ENCODE results near the gene MAP4K1.
A peak's percentile ranks its signal among the peaks of the same experiment; 100 is the strongest.
"Not testable (repeated sequence)": the region's sequence is repeated elsewhere in the genome, so short reads cannot be mapped to it uniquely, and the experiment has no call there.

Gene MAP4K1

DNA sequence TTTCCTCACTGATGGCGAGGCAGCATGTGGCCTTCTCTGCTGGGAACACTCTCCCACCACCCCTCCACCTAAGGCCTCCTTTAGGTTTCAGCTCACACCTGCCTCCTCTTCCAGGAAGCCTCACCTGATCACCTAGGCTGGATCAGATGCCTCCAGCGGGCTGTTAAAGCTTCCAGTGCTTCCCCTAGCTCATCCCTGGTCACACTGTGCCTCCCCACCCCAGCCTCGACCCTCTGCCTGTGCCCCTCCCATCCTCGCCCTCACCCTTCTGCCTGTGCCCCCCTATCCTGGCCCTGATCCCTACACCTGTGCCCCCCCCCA, 33.8 kb downstream of the MAP4K1 start:
- Histone ChIP-seq H2AFZ (ENCODE audit: low read depth) (no peak overlapping the region), H3K36me3 (ENCODE audit: insufficient read depth) (no peaks in the 10 kb centered on the region)

DNA sequence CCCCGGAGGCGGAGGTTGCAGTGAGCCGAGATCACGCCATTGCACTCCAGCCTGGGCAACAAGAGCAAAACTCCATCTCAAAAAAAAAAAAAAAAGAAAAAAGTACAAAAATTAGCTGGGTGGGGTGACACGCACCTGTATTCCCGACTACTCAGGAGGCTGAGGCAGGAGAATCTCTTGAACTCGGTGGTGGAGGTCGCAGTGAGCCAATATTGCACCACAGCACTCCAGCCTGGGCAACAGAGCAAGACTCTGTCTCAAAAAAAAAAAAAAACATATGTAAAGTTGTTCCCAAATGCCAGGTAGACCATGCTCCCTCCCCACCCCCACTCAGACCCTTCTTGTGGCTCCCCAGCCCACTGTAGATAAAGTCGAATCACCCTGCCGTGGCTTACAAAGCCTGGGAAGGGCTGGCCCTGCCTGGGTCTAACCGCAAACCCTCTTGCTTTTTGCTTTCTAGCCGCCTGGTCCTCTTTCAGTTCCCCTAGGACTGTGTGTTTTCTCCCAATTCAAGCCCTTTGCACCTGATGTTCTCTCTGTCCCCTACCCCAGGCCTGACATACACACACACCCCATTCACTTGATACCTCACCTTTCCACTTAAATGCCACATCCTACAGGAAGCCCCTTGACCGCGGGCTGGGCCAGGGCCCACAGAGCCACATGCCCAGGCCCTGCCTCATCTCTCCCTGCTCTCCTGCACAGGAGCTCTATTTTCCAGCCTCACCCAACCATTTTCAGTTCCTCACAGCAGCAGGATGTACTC, 34.4 kb downstream of the MAP4K1 start:
- no peaks in the 10 kb centered on the region for H3K36me3 ChIP-seq (ENCODE audit: insufficient read depth)
- no peaks in the 10 kb centered on the region for H3K79me2 ChIP-seq (ENCODE audit: insufficient read depth, low read depth)
- H3K4me1 ChIP-seq (ENCODE audit: low read depth, poor library complexity, severe bottlenecking), result peaks cover 24% of the 10 kb centered on the region
- H2AFZ ChIP-seq (ENCODE audit: low read depth), result no peak overlapping the region
- no peak overlapping the region for H3K4me3 ChIP-seq (IDR thresholded peaks at IDR 0.05; ENCODE audit: insufficient read depth, low read depth, low read length)
- no peak overlapping the region; the same call in 1 of the 2 replicates for H3K4me2 ChIP-seq
- H4K20me1 ChIP-seq (ENCODE audit: insufficient read depth), result no peaks in the 10 kb centered on the region
- no peak overlapping the region for H3K9ac ChIP-seq
- H3K27ac ChIP-seq, result 0 out of 2 replicates have a peak overlapping the region, but pooled peaks have one; percentile 7
- no peaks in the 10 kb centered on the region for H3K27me3 ChIP-seq (ENCODE audit: insufficient read depth, low read depth)
- TF ChIP-seq, protein P1, sequence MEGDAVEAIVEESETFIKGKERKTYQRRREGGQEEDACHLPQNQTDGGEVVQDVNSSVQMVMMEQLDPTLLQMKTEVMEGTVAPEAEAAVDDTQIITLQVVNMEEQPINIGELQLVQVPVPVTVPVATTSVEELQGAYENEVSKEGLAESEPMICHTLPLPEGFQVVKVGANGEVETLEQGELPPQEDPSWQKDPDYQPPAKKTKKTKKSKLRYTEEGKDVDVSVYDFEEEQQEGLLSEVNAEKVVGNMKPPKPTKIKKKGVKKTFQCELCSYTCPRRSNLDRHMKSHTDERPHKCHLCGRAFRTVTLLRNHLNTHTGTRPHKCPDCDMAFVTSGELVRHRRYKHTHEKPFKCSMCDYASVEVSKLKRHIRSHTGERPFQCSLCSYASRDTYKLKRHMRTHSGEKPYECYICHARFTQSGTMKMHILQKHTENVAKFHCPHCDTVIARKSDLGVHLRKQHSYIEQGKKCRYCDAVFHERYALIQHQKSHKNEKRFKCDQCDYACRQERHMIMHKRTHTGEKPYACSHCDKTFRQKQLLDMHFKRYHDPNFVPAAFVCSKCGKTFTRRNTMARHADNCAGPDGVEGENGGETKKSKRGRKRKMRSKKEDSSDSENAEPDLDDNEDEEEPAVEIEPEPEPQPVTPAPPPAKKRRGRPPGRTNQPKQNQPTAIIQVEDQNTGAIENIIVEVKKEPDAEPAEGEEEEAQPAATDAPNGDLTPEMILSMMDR (conservative IDR thresholded peaks at IDR 0.05; ENCODE audit: low read depth, low read length), result no peak

More for the DNA sequence above, 33.8 kb downstream of the MAP4K1 start:
- H3K27me3 ChIP-seq (ENCODE audit: insufficient read depth, low read depth), result no peaks in the 10 kb centered on the region
- peaks cover 22% of the 10 kb centered on the region for H3K4me1 ChIP-seq (ENCODE audit: low read depth, poor library complexity, severe bottlenecking)
- no peaks in the 10 kb centered on the region for H3K79me2 ChIP-seq (ENCODE audit: insufficient read depth, low read depth)
- H3K4me3 ChIP-seq (IDR thresholded peaks at IDR 0.05; ENCODE audit: insufficient read depth, low read depth, low read length), result no peak overlapping the region
- H3K27ac ChIP-seq, result 0 out of 2 replicates have a peak overlapping the region, but pooled peaks have one; percentile 7
- TF ChIP-seq, protein P1 (conservative IDR thresholded peaks at IDR 0.05; ENCODE audit: low read depth, low read length), result no peak
- no peak overlapping the region for H3K9ac ChIP-seq
- H3K4me2 ChIP-seq, result no peak overlapping the region; the same call in 1 of the 2 replicates
- no peaks in the 10 kb centered on the region for H4K20me1 ChIP-seq (ENCODE audit: insufficient read depth)

DNA sequence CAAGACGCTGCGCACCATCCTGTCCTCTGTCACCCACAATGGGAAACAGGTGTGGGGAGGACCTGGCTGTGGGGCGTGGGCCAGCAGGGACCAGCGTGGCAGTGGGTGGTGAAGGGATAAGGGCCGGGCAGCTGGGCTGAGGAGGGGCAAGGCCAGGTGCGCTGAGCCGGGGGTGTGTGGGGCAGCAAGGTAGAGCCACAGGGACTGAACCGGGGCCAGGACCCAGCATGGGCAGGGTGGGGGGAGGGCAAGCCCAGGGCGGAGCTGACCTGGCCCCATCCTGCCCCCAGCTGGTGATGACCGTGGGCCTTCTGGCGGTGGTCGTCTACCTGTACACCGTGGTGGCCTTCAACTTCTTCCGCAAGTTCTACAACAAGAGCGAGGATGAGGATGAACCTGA, 37.7 kb downstream of the MAP4K1 start:
- Histone ChIP-seq H3K36me3 (ENCODE audit: insufficient read depth) (no peaks in the 10 kb centered on the region), H4K20me1 (ENCODE audit: insufficient read depth) (no peaks in the 10 kb centered on the region), H2AFZ (ENCODE audit: low read depth) (no peak overlapping the region), H3K4me2 (no peak overlapping the region), H3K4me1 (ENCODE audit: low read depth, poor library complexity, severe bottlenecking) (peaks cover 24% of the 10 kb centered on the region), H3K79me2 (ENCODE audit: insufficient read depth, low read depth) (no peaks in the 10 kb centered on the region), H3K27ac (no peak overlapping the region), H3K27me3 (ENCODE audit: insufficient read depth, low read depth) (no peaks in the 10 kb centered on the region), H3K4me3 (IDR thresholded peaks at IDR 0.05; ENCODE audit: insufficient read depth, low read depth, low read length) (no peak overlapping the region), H3K9ac (no peak overlapping the region)
- TF ChIP-seq, protein P1 (conservative IDR thresholded peaks at IDR 0.05; ENCODE audit: low read depth, low read length), result no peak

DNA sequence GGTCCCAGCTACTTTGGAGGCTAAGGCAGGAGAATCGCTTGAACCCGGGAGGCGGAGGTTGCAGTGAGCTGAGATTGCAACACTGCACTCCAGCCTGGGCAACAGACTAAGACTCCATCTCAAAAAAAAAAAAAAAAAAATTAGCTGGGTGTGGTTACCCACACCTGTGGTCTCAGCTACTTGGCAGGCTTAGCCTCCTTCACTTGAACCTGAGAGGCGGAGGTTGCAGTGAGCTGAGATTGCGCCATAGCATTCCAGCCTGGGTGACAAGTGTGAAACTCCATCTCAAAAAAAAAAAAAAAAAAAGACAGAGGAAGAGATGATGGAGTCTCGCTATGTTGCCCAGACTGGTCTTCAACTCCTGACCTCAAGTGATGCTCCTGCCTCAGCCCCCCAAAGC, 38.4 kb downstream of the MAP4K1 start:
- H3K4me3 ChIP-seq (IDR thresholded peaks at IDR 0.05; ENCODE audit: insufficient read depth, low read depth, low read length); H3K27ac ChIP-seq; H3K79me2 ChIP-seq (ENCODE audit: insufficient read depth, low read depth); H2AFZ ChIP-seq (ENCODE audit: low read depth); H3K27me3 ChIP-seq (ENCODE audit: insufficient read depth, low read depth); H3K9ac ChIP-seq; H3K4me2 ChIP-seq; H4K20me1 ChIP-seq (ENCODE audit: insufficient read depth); H3K36me3 ChIP-seq (ENCODE audit: insufficient read depth): not testable (repeated sequence)
- H3K4me1 ChIP-seq (ENCODE audit: low read depth, poor library complexity, severe bottlenecking), result peaks cover 24% of the 10 kb centered on the region

DNA sequence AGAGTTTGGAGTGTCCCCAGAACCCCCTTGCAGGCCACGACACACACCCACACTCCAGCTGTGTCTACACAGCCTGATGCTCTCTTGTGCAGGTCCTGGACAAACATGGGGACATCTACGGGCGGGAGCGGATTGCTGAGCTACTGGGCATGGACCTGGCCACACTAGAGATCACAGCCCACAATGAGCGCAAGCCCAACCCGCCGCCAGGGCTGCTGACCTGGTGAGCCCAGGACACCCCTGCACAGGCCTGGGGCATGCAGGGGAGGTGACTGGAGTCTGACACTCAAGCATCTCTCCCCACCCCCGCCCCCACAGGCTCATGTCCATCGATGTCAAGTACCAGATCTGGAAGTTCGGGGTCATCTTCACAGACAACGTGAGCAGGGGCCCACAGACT, 39.9 kb downstream of the MAP4K1 start:
- H3K27me3 ChIP-seq (ENCODE audit: insufficient read depth, low read depth), result no peaks in the 10 kb centered on the region
- H2AFZ ChIP-seq (ENCODE audit: low read depth), result no peak overlapping the region

More for the DNA sequence above, 39.9 kb downstream of the MAP4K1 start:
- Histone ChIP-seq H3K4me2 (no peak overlapping the region), H3K36me3 (ENCODE audit: insufficient read depth) (no peaks in the 10 kb centered on the region), H3K79me2 (ENCODE audit: insufficient read depth, low read depth) (no peaks in the 10 kb centered on the region), H3K4me3 (IDR thresholded peaks at IDR 0.05; ENCODE audit: insufficient read depth, low read depth, low read length) (no peak overlapping the region), H4K20me1 (ENCODE audit: insufficient read depth) (no peaks in the 10 kb centered on the region), H3K27ac (no peak overlapping the region), H3K9ac (no peak overlapping the region), H3K4me1 (ENCODE audit: low read depth, poor library complexity, severe bottlenecking) (peaks cover 12% of the 10 kb centered on the region)
- TF ChIP-seq, protein P1 (conservative IDR thresholded peaks at IDR 0.05; ENCODE audit: low read depth, low read length), result no peak
